Measurements from ENCODE around the gene INTS3. TPM values are rescaled to one million over a fixed set of nuclear protein-coding genes. Genes with fewer than 3 reads are reported as not detected.

The INTS3 gene
- total RNA-seq, 1 donor from 2014 or later: 45.1 TPM

GRCh38 chr1:153795330-153795837 lies 67.5 kb downstream of the INTS3 start:
- peaks cover 41% of the 10 kb centered on the region for H4K20me1 ChIP-seq (ENCODE audit: low read depth)
- H3K4me3 ChIP-seq: peak overlapping the region; percentile 32
- peaks cover 30% of the 10 kb centered on the region for H3F3A ChIP-seq (ENCODE audit: low read depth)
- peak overlapping the region; percentile 76 for H3K4me2 ChIP-seq
- no peak for DNase-seq (ENCODE audit: low spot score)
- peak overlapping the region; percentile 99 for H3K27ac Mint-ChIP-seq
- no peaks in the 10 kb centered on the region for H3K9me3 ChIP-seq (ENCODE audit: low read depth)
- no peak overlapping the region for H3K27ac ChIP-seq
- H3K36me3 ChIP-seq: no peaks in the 10 kb centered on the region
- no peaks in the 10 kb centered on the region for H3K9me3 Mint-ChIP-seq
- H3K79me2 ChIP-seq (ENCODE audit: low read depth): no peaks in the 10 kb centered on the region
- H2AFZ ChIP-seq (replicated peaks): no peak overlapping the region
- H3K36me3 Mint-ChIP-seq: peaks cover 6% of the 10 kb centered on the region
- peaks cover 50% of the 10 kb centered on the region for H3K4me1 Mint-ChIP-seq
- H3K27me3 Mint-ChIP-seq (ENCODE audit: insufficient read depth, low read depth): peaks cover 6% of the 10 kb centered on the region
- H3K27me3 ChIP-seq: no peaks in the 10 kb centered on the region
- TF ChIP-seq, protein P1, sequence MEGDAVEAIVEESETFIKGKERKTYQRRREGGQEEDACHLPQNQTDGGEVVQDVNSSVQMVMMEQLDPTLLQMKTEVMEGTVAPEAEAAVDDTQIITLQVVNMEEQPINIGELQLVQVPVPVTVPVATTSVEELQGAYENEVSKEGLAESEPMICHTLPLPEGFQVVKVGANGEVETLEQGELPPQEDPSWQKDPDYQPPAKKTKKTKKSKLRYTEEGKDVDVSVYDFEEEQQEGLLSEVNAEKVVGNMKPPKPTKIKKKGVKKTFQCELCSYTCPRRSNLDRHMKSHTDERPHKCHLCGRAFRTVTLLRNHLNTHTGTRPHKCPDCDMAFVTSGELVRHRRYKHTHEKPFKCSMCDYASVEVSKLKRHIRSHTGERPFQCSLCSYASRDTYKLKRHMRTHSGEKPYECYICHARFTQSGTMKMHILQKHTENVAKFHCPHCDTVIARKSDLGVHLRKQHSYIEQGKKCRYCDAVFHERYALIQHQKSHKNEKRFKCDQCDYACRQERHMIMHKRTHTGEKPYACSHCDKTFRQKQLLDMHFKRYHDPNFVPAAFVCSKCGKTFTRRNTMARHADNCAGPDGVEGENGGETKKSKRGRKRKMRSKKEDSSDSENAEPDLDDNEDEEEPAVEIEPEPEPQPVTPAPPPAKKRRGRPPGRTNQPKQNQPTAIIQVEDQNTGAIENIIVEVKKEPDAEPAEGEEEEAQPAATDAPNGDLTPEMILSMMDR (IDR thresholded peaks at IDR 0.05): no peak
- no peak for TF ChIP-seq EZH2phosphoT487 (IDR thresholded peaks at IDR 0.05)
- H3K4me1 ChIP-seq: peaks cover 33% of the 10 kb centered on the region
- H3K4me3 Mint-ChIP-seq: peak overlapping the region; percentile 76
- H3K9ac ChIP-seq: no peak overlapping the region

DNA sequence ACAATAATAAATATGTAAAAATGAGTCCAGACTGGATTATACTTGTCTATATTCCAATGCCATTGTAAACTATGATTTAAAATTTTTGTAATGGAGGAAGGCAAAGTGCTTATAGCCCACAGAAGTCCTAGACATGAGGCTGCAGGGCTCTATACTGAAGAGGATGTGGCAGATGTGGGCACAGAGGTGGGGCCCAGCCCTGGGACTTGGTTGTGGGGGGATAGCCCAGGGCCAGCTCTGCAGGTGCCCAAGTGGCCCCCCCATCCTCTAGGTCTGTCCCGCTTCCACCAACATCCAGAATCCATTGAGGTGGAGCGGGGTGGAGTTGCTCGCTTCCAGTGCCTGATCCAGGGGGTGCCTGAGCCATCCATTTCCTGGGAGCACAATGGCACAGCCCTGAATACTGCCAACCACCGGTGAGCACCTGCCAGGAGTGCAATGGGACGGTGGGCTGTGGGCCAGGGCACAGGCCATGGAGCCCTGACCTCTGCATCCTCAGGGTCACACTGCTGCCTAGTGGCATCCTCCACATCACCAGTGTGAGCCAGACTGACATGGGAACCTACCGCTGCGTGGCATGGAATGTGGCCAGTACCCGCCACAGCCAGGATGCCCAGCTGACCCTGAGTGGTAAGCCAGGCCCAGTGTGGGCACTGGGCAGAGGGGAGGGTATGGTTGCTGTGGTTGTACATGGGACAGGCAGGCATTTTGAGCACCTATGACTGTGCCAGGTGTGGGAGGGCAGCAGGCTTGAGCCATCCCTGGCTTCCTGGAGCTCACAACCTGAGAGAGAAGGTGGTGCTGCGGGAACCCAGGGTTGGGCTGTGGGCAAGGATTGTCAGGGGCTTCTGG lies 68.3 kb downstream of the INTS3 start:
- Mint-ChIP-seq H3K4me3 (peak overlapping the region; percentile 52), H3K27ac (peak overlapping the region; percentile 87), H3K27me3 (ENCODE audit: insufficient read depth, low read depth) (peaks cover 6% of the 10 kb centered on the region), H3K36me3 (peaks cover 6% of the 10 kb centered on the region), H3K4me1 (peaks cover 45% of the 10 kb centered on the region), H3K9me3 (no peaks in the 10 kb centered on the region)
- Histone ChIP-seq H3K36me3 (no peaks in the 10 kb centered on the region), H3K4me1 (peaks cover 33% of the 10 kb centered on the region), H3K27ac (no peak overlapping the region), H3K27me3 (no peaks in the 10 kb centered on the region), H3K9me3 (ENCODE audit: low read depth) (no peaks in the 10 kb centered on the region), H3K79me2 (ENCODE audit: low read depth) (no peaks in the 10 kb centered on the region), H2AFZ (replicated peaks) (no peak overlapping the region), H3K4me2 (no peak overlapping the region), H4K20me1 (ENCODE audit: low read depth) (peaks cover 41% of the 10 kb centered on the region), H3K4me3 (no peak overlapping the region), H3K9ac (no peak overlapping the region), H3F3A (ENCODE audit: low read depth) (peaks cover 30% of the 10 kb centered on the region)
- no peak for TF ChIP-seq EZH2phosphoT487 (IDR thresholded peaks at IDR 0.05)
- no peak for TF ChIP-seq EZH2 (IDR thresholded peaks at IDR 0.05)
- TF ChIP-seq, protein P1 (IDR thresholded peaks at IDR 0.05): no peak
- DNase-seq (ENCODE audit: low spot score): no peak

GRCh38 chr1:153796786-153797659 lies 69.2 kb downstream of the INTS3 start:
- Mint-ChIP-seq H3K4me3 (peak overlapping the region; percentile 43), H3K9me3 (no peaks in the 10 kb centered on the region)

More at GRCh38 chr1:153796786-153797659, 69.2 kb downstream of the INTS3 start:
- Histone ChIP-seq H3K9me3 (ENCODE audit: low read depth) (no peaks in the 10 kb centered on the region), H2AFZ (replicated peaks) (no peak overlapping the region), H4K20me1 (ENCODE audit: low read depth) (peaks cover 43% of the 10 kb centered on the region), H3F3A (ENCODE audit: low read depth) (peaks cover 30% of the 10 kb centered on the region), H3K9ac (no peak overlapping the region), H3K36me3 (no peaks in the 10 kb centered on the region), H3K4me2 (no peak overlapping the region), H3K27ac (no peak overlapping the region), H3K79me2 (ENCODE audit: low read depth) (no peaks in the 10 kb centered on the region), H3K4me3 (no peak overlapping the region), H3K27me3 (no peaks in the 10 kb centered on the region), H3K4me1 (peaks cover 33% of the 10 kb centered on the region)
- peak overlapping the region; percentile 87 for H3K27ac Mint-ChIP-seq
- peaks cover 8% of the 10 kb centered on the region for H3K36me3 Mint-ChIP-seq
- peak; percentile 83 for DNase-seq (ENCODE audit: low spot score)
- TF ChIP-seq, protein P1 (IDR thresholded peaks at IDR 0.05): peak; percentile 79
- no peak for TF ChIP-seq EZH2 (IDR thresholded peaks at IDR 0.05)
- peaks cover 7% of the 10 kb centered on the region for H3K27me3 Mint-ChIP-seq (ENCODE audit: insufficient read depth, low read depth)
- peaks cover 40% of the 10 kb centered on the region for H3K4me1 Mint-ChIP-seq

Data from neural progenitor cell (in vitro differentiated cells).